K562 (cell line): ENCODE measurements around the gene LIMD2. TPM values are rescaled to one million over a fixed set of nuclear protein-coding genes. Genes with fewer than 3 reads are reported as not detected.

Source experiments
- ATAC-seq: fragments of 200-7000 bp; cut with Tn5 transposase; 3 replicates; pipeline ENCODE4 v1.9.1; 2020; ENCODE audit warnings: moderate library complexity
- BruUV-seq: library from RNA; stranded (reverse); fragments of 400-500 nt; replicated peaks from 2 replicates; lab custom pipeline; 2021; lab: Mats Ljungman, UMichigan
- CTCF ChIA-PET: fragments of 300-600 bp; formaldehyde crosslinking; extraction: SDS; loops from one replicate; lab custom pipeline; 2021; ENCODE audit warnings: low intra/inter-chr PET ratio; lab: Yijun Ruan, JAX
- POLR2A ChIA-PET: fragments of 300-600, 350-650 bp; sonication (Branson Sonifier 250); formaldehyde crosslinking; extraction: SDS; loops from one replicate; lab custom pipeline; 2021; ENCODE audit warnings: antibody characterized with exemption, inconsistent platforms; lab: Yijun Ruan, JAX
- DNase-seq, 4 experiments: peaks; one replicate each; pipeline versions ENCODE4 v3.0.0 to v3.0.0-alpha.2; 2011 to 2018; ENCODE audit warnings: low spot score in 3 of 4, mixed read lengths in 3 of 4; ENCODE audit errors: extremely low read depth in 1 of 4
- FAIRE-seq: peaks from 2 replicates; lab custom pipeline; 2011; peaks lifted over from hg19 to GRCh38; lab: Jason Lieb, UNC
- H2AFZ ChIP-seq: 2 replicates; pipeline ENCODE4 v1.6.0; 2011; ENCODE audit warnings: low read depth, low read length, control low read depth, inconsistent platforms
- H3K27ac ChIP-seq: fragments of 200-600 bp; 3 replicates; pipeline ENCODE4 v1.8.0; 2011; ENCODE audit warnings: low read depth, mild to moderate bottlenecking, control low read depth, inconsistent platforms, low read length, moderate library complexity, mixed read lengths; ENCODE audit errors: extremely low read depth
- H3K27me3 ChIP-seq, 2 experiments: fragments of 300-600 bp in 1 of 2; 2 replicates in 1 of 2; 3 replicates in 1 of 2; pipeline versions ENCODE4 v1.6.0 to v1.8.0; 2011; ENCODE audit warnings: inconsistent platforms in 2 of 2, low read length in 2 of 2, mild to moderate bottlenecking in 1 of 2, mixed read lengths in 1 of 2, moderate library complexity in 1 of 2; ENCODE audit not compliant: control insufficient read depth in 2 of 2, insufficient read depth in 2 of 2
- H3K36me3 ChIP-seq: fragments of 300-600 bp; 3 replicates; pipeline ENCODE4 v1.8.0; 2011; ENCODE audit warnings: mild to moderate bottlenecking, low read length, inconsistent platforms; ENCODE audit not compliant: control insufficient read depth, insufficient read depth
- H3K4me1 ChIP-seq, 2 experiments: fragments of 200-600 bp in 1 of 2; replicated peaks in 1 of 2; 2 replicates in 1 of 2; 3 replicates in 1 of 2; pipeline versions ENCODE4 v1.5.1 to v1.8.0; 2011; ENCODE audit warnings: inconsistent platforms in 2 of 2, low read length in 2 of 2, mild to moderate bottlenecking in 1 of 2, mixed read lengths in 1 of 2, moderate library complexity in 1 of 2; ENCODE audit not compliant: control insufficient read depth in 2 of 2, insufficient read depth in 2 of 2
- H3K4me2 ChIP-seq: 2 replicates; pipeline ENCODE4 v1.6.1; 2011; ENCODE audit warnings: low read length, control low read depth, inconsistent platforms, mixed read lengths; ENCODE audit not compliant: insufficient read depth
- H3K4me3 ChIP-seq: fragments of 200-600 bp; sonication (generic), shearing (Covaris generic); 2 replicates; pipeline ENCODE4 v1.5.1; 2016; ENCODE audit warnings: control low read depth, inconsistent platforms
- H3K79me2 ChIP-seq: fragments of 200-600 bp; 3 replicates; pipeline ENCODE4 v1.8.0; 2011; ENCODE audit warnings: low read length, inconsistent platforms; ENCODE audit not compliant: control insufficient read depth, insufficient read depth
- H3K9ac ChIP-seq, 2 experiments: 2 replicates each; pipeline versions ENCODE4 v1.6.0 to v1.6.1; 2011; ENCODE audit warnings: low read depth in 2 of 2, low read length in 2 of 2, control low read depth in 1 of 2, inconsistent platforms in 1 of 2, mild to moderate bottlenecking in 1 of 2, mixed read lengths in 1 of 2; ENCODE audit not compliant: insufficient read depth in 1 of 2
- H3K9me1 ChIP-seq: one replicate; pipeline ENCODE4 v1.6.0; 2011; ENCODE audit warnings: inconsistent platforms, mild to moderate bottlenecking, low read length, moderate library complexity; ENCODE audit not compliant: control insufficient read depth, insufficient read depth
- H3K9me3 ChIP-seq: replicated peaks from 2 replicates; pipeline ENCODE4 v1.5.1; 2011; ENCODE audit warnings: low read depth, low read length, inconsistent platforms; ENCODE audit not compliant: control insufficient read depth, insufficient read depth
- H4K20me1 ChIP-seq: replicated peaks from 2 replicates; pipeline ENCODE4 v1.6.1; 2011; ENCODE audit warnings: low read length, inconsistent platforms, mixed read lengths; ENCODE audit not compliant: control insufficient read depth, insufficient read depth
- CBX1 ChIP-seq: sonication (generic); IDR thresholded peaks from 2 replicates; pipeline ENCODE4 v1.6.1; 2016; ENCODE audit warnings: antibody characterized with exemption, low read depth, mild to moderate bottlenecking
- CBX8 ChIP-seq: fragments of 200-600 bp; sonication (generic); IDR thresholded peaks from 2 replicates; pipeline ENCODE4 v1.6.1; 2012; ENCODE audit warnings: borderline replicate concordance, mixed run types, low read depth, mild to moderate bottlenecking, moderate library complexity, mixed read lengths, low read length, control low read depth, inconsistent platforms; ENCODE audit not compliant: poor library complexity, severe bottlenecking; ENCODE audit errors: extremely low read depth
- ETV1 ChIP-seq: fragments of 450-650 bp; conservative IDR thresholded peaks from 2 replicates; pipeline ENCODE4 v1.6.1; 2016; ENCODE audit warnings: missing genetic modification characterization, control low read depth, low read depth, missing compliant biosample characterization
- ETV5 ChIP-seq: sonication (generic); formaldehyde crosslinking; IDR thresholded peaks from 2 replicates; pipeline ENCODE4 v1.4.0; 2020; ENCODE audit warnings: low read depth, mild to moderate bottlenecking, missing genetic modification reagents
- FOXP1 ChIP-seq: sonication (generic); formaldehyde crosslinking; IDR thresholded peaks from 2 replicates; pipeline ENCODE4 v1.8.0; 2022; ENCODE audit warnings: mild to moderate bottlenecking, missing genetic modification reagents
- NR2F6 ChIP-seq: fragments of 450-650 bp; formaldehyde crosslinking; IDR thresholded peaks from 2 replicates; pipeline ENCODE4 v1.4.0; 2020; ENCODE audit warnings: mild to moderate bottlenecking
- PYGO2 ChIP-seq: fragments of 450-650 bp; IDR thresholded peaks from 2 replicates; pipeline ENCODE4 v1.6.1; 2016; ENCODE audit warnings: mild to moderate bottlenecking, missing genetic modification characterization, moderate library complexity, missing compliant biosample characterization
- SP1 ChIP-seq: sonication (generic); formaldehyde crosslinking; IDR thresholded peaks from 2 replicates; pipeline ENCODE4 v1.8.1; 2022; ENCODE audit warnings: mild to moderate bottlenecking, missing genetic modification reagents
- TAF15 ChIP-seq: fragments of 200-400 bp; formaldehyde crosslinking; IDR thresholded peaks from 2 replicates; pipeline ENCODE4 v1.6.1; 2017; ENCODE audit warnings: mild to moderate bottlenecking, low read depth, low read length, moderate library complexity
- TGIF2 ChIP-seq: sonication (generic); formaldehyde crosslinking; IDR thresholded peaks from 2 replicates; pipeline ENCODE4 v1.8.1; 2022; ENCODE audit warnings: mild to moderate bottlenecking, missing genetic modification reagents, moderate library complexity
- ZNF584 ChIP-seq: fragments of 200-800 bp; sonication (Bioruptor generic); IDR thresholded peaks from 2 replicates; pipeline ENCODE4 v1.6.1; 2016; ENCODE audit warnings: low read depth, mild to moderate bottlenecking, missing genetic modification characterization, missing compliant biosample characterization
- WGBS: fragments of 100-300 bp; shearing (Covaris generic); methylation state at CpG from one replicate; pipeline ENCODE4 v1.1.6; 2016; ENCODE audit warnings: low coverage, mixed read lengths; ENCODE audit not compliant: insufficient coverage; ENCODE audit errors: missing lambda C conversion rate; 5-methylcytosine and 5-hydroxymethylcytosine counted together
- in situ Hi-C: fragments of 300-500 bp; cut with MboI; formaldehyde crosslinking; loops from 4 replicates; pipeline ENCODE4 v1.15.0; 2018; ENCODE audit warnings: inconsistent platforms, mixed read lengths
- intact Hi-C: fragments of 100-400 bp; cut with micrococcal nuclease; formaldehyde crosslinking; loops from 2 replicates; pipeline ENCODE4 v1.14.2; 2022
- polyA plus RNA-seq, 8 experiments: library from polyadenylated mRNA; depleted of rRNA in 4 of 8; stranded (reverse) in 5 of 8; unstranded in 3 of 8; fragments of >200 nt; fragmentation: Nextera tagmentation in 2 of 8; fragmentation: Illumina TruSeq in 1 of 8; extraction: Ambion mirVana in 2 of 8; extraction: Trizol in 1 of 8; gene quantifications; 2 replicates each; pipeline versions ENCODE4 v1.2.1 to v1.2.3, GENCODE V29; 2011 to 2014; ENCODE audit warnings: inconsistent platforms in 1 of 8, missing spikeins in 1 of 8
- total RNA-seq, 7 experiments: library from RNA; depleted of rRNA in 6 of 7; stranded (reverse); fragments of >200 nt in 6 of 7; fragmentation: Illumina TruSeq in 2 of 7; extraction: Trizol in 2 of 7; gene quantifications; 2 replicates each; pipeline versions ENCODE4 v1.2.1 to v1.2.3, GENCODE V29; 2011 to 2021; ENCODE audit warnings: low replicate concordance in 1 of 7
- TF ChIP-seq, protein P1 (sequence below): fragments of 250-450 bp; sonication (Bioruptor Pico); IDR thresholded peaks from 2 replicates; pipeline ENCODE4 v1.4.0; 2020; ENCODE audit warnings: mild to moderate bottlenecking
- TF ChIP-seq, protein P2 (sequence below): sonication (generic); formaldehyde crosslinking; IDR thresholded peaks from 2 replicates; pipeline ENCODE4 v1.8.0; 2022; ENCODE audit warnings: mild to moderate bottlenecking, low read depth, missing genetic modification reagents

Gene LIMD2
- total and polyA plus RNA-seq, 9 of the 15 experiments (the other 6 are each of a cell fraction or from before 2014, with no cell fraction given) = 0.07 to 11.2 (median 2.8) TPM

DNA sequence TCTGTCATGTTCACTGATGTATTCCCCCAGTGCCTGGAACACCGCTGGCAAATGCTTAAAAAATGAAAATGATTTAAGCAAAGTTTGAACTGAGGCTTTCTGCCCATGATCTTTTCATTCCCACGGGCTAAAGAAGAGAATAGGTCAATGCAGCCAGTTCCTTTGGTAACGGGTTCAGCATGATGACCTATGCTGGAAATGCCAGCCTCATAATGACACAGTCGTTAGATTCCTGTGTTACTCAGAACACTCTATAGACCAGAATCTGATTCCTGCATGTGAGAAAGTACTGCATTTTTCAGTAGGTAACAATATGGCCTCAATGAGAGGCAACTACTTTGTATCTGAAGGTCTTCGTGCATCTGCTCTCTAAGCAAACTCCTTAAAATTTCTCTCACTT, 19.1 kb upstream of the LIMD2 start:
- no TSS peak for BruUV-seq
- Histone ChIP-seq H3K4me3 (no peak overlapping the region), H3K27me3 (no peaks in the 10 kb centered on the region), H2AFZ (no peak overlapping the region), H3K4me1 (no peaks in the 10 kb centered on the region), H3K36me3 (peaks cover 3% of the 10 kb centered on the region; the same call in 1 of the 3 replicates), H3K9me1 (no peaks in the 10 kb centered on the region), H3K79me2 (no peaks in the 10 kb centered on the region), H4K20me1 (no peaks in the 10 kb centered on the region), H3K4me2 (no peak overlapping the region), H3K27ac (no peak overlapping the region), H3K9ac (no peak overlapping the region), H3K9me3 (no peaks in the 10 kb centered on the region)
- DNase-seq = no peak
- WGBS = 61% methylated on average over 5 of the region's 5 CpGs
- ChIA-PET POLR2A (interaction anchor here (0.6 kb wide), 1 partner anchor 31 kb away, joined by 3 read pairs; no protein-coding TSS in a partner anchor), CTCF (no interaction called here)
- intact Hi-C loops (no loop called here), in situ Hi-C loops (no loop called here)
- ATAC-seq = no peak
- no peak for FAIRE-seq
- TF ChIP-seq CBX8 = no peak
- no peak for TF ChIP-seq NR2F6 (CRISPR knock-in tag)
- TF ChIP-seq FOXP1 (CRISPR knock-in tag) = no peak
- TF ChIP-seq ETV5 (CRISPR knock-in tag) = no peak

DNA sequence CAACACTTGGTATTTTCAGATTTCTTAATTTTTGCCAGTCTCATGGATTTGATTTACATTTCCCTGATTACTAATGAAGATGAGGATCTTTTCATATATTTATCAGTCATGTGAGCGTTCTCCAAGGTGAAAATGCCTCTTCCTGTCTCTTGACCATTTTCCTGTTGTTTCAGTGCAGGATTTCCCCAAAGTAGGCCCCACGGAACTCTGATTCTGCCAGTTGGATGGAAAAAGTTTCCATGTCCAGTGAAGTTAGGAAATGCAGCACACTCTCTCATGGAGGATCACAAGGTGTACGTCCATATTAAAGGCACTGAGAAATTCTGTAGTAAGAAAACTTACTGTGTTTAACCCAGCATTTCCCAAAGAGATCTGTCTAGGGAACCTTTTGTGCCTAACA, 16.5 kb upstream of the LIMD2 start:
- no peak overlapping the region for H2AFZ ChIP-seq
- H3K4me3 ChIP-seq = no peak overlapping the region
- FAIRE-seq = no peak
- in situ Hi-C loops (no loop called here), intact Hi-C loops (no loop called here)
- peaks cover 13% of the 10 kb centered on the region; the same call in 2 of the 3 replicates for H3K36me3 ChIP-seq
- DNase-seq = no peak
- TF ChIP-seq SP1 (CRISPR knock-in tag) = no peak
- TF ChIP-seq CBX1 = no peak
- TF ChIP-seq ZNF584 = no peak
- TF ChIP-seq, protein P1, sequence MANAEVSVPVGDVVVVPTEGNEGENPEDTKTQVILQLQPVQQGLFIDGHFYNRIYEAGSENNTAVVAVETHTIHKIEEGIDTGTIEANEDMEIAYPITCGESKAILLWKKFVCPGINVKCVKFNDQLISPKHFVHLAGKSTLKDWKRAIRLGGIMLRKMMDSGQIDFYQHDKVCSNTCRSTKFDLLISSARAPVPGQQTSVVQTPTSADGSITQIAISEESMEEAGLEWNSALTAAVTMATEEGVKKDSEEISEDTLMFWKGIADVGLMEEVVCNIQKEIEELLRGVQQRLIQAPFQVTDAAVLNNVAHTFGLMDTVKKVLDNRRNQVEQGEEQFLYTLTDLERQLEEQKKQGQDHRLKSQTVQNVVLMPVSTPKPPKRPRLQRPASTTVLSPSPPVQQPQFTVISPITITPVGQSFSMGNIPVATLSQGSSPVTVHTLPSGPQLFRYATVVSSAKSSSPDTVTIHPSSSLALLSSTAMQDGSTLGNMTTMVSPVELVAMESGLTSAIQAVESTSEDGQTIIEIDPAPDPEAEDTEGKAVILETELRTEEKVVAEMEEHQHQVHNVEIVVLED (CRISPR knock-in tag) = no peak
- no peak for TF ChIP-seq PYGO2 (tag)
- TF ChIP-seq, protein P2, sequence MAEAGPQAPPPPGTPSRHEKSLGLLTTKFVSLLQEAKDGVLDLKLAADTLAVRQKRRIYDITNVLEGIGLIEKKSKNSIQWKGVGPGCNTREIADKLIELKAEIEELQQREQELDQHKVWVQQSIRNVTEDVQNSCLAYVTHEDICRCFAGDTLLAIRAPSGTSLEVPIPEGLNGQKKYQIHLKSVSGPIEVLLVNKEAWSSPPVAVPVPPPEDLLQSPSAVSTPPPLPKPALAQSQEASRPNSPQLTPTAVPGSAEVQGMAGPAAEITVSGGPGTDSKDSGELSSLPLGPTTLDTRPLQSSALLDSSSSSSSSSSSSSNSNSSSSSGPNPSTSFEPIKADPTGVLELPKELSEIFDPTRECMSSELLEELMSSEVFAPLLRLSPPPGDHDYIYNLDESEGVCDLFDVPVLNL = no peak
- TF ChIP-seq ETV1 (tag) = no peak
- no peak for TF ChIP-seq TAF15
- TF ChIP-seq TGIF2 (CRISPR knock-in tag) = no peak
- no peaks in the 10 kb centered on the region for H3K9me1 ChIP-seq
- BruUV-seq = no TSS peak
- ATAC-seq = no peak
- H3K4me2 ChIP-seq = no peak overlapping the region
- no peak overlapping the region for H3K27ac ChIP-seq
- POLR2A ChIA-PET = interaction anchor here (0.8 kb wide), 1 partner anchor 8 kb away, joined by 3 read pairs; no protein-coding TSS in a partner anchor
- whole genome bisulfite sequencing = 86% methylated on average over 3 of the region's 3 CpGs
- CTCF ChIA-PET = no interaction called here
- H4K20me1 ChIP-seq = no peaks in the 10 kb centered on the region
- no peaks in the 10 kb centered on the region for H3K4me1 ChIP-seq
- no peaks in the 10 kb centered on the region for H3K27me3 ChIP-seq
- no peaks in the 10 kb centered on the region for H3K9me3 ChIP-seq
- H3K9ac ChIP-seq = no peak overlapping the region
- H3K79me2 ChIP-seq = no peaks in the 10 kb centered on the region
